Karpas-422 (cell line): Measurements from ENCODE around the gene ETFB. TPM values are rescaled to one million over a fixed set of nuclear protein-coding genes. Genes with fewer than 3 reads are reported as not detected.
A peak's percentile ranks its signal among the peaks of the same experiment; 100 is the strongest.

ENCODE experiments used
- DNase-seq: peaks from one replicate; pipeline ENCODE4 v3.0.0-alpha.2; 2015
- H2AFZ ChIP-seq: fragments of 200-600 bp; sonication (generic); 2 replicates; pipeline ENCODE4 v1.6.1; 2014; ENCODE audit warnings: antibody characterized with exemption, low read length, mixed read lengths
- H3K27ac ChIP-seq: fragments of 200-600 bp; sonication (generic); 2 replicates; pipeline ENCODE4 v1.5.1; 2014; ENCODE audit warnings: mild to moderate bottlenecking, low read length, moderate library complexity
- H3K27me3 ChIP-seq: fragments of 200-600 bp; sonication (generic); 2 replicates; pipeline ENCODE4 v1.6.1; 2014; ENCODE audit warnings: low read length, mixed read lengths
- H3K36me3 ChIP-seq: fragments of 200-600 bp; sonication (generic); 2 replicates; pipeline ENCODE4 v1.6.1; 2014; ENCODE audit warnings: low read length, mixed read lengths; ENCODE audit not compliant: insufficient read depth
- H3K4me1 ChIP-seq: fragments of 200-600 bp; sonication (generic); 2 replicates; pipeline ENCODE4 v1.6.1; 2014; ENCODE audit warnings: mild to moderate bottlenecking, low read length, mixed read lengths
- H3K4me2 ChIP-seq: fragments of 200-600 bp; sonication (generic); 2 replicates; pipeline ENCODE4 v1.6.1; 2014; ENCODE audit warnings: low read length, low read depth, mild to moderate bottlenecking; ENCODE audit not compliant: poor library complexity, severe bottlenecking
- H3K4me3 ChIP-seq: fragments of 200-600 bp; sonication (generic); 2 replicates; pipeline ENCODE4 v1.5.1; 2014; ENCODE audit warnings: mild to moderate bottlenecking, antibody characterized with exemption, low read length, mixed read lengths
- H3K79me2 ChIP-seq: fragments of 200-600 bp; sonication (generic); 2 replicates; pipeline ENCODE4 v1.6.1; 2014; ENCODE audit warnings: mild to moderate bottlenecking, low read length, mixed read lengths
- H3K9ac ChIP-seq: fragments of 200-600 bp; sonication (generic); 2 replicates; pipeline ENCODE4 v1.6.0; 2014; ENCODE audit warnings: low read length
- H3K9me2 ChIP-seq: fragments of 200-600 bp; sonication (generic), shearing (Covaris generic); replicated peaks from 2 replicates; pipeline ENCODE4 v1.6.0; 2014; ENCODE audit warnings: mild to moderate bottlenecking, low read length, moderate library complexity; ENCODE audit not compliant: insufficient read depth
- H3K9me3 ChIP-seq: fragments of 300-700, 200-600 bp; sonication (generic); 2 replicates; pipeline ENCODE4 v1.6.1; 2014; ENCODE audit warnings: low read length, mixed read lengths
- H4K20me1 ChIP-seq: fragments of 200-600 bp; sonication (generic); 2 replicates; pipeline ENCODE4 v1.6.1; 2014; ENCODE audit warnings: mild to moderate bottlenecking, antibody characterized with exemption, low read length, low read depth; ENCODE audit not compliant: insufficient read depth
- total RNA-seq: library from RNA; depleted of rRNA; stranded (reverse); fragments of >200 nt; shearing (Covaris generic); gene quantifications from 2 replicates; pipeline ENCODE4 v1.2.3, GENCODE V29; 2014; ENCODE audit warnings: low replicate concordance

ETFB gene
- total RNA-seq, 1 experiment from 2014 or later: 112 TPM

DNA sequence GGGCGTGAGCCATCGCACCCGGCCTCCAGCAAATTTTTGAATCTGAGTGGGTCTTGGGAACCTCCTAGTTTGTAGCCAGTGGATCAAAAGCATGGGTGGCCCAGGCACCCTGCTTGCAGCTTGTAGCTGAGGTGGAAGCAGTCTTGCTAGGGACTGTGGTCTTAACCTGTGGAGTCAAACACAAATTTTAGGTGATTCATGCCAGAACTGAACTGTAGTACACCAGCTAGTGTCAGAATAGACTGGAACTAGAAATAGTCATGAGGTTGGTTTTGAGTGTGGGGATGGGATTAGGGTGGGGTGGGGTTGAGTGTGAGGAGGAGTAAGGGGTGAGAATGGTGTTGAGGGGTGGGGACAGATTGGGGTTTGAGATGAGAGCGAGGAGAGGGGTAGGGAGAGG lies 15.8 kb upstream of the ETFB start:
- no peak overlapping the region for H2AFZ ChIP-seq
- no peak overlapping the region for H3K27ac ChIP-seq
- H3K4me1 ChIP-seq: no peaks in the 10 kb centered on the region
- no peaks in the 10 kb centered on the region for H3K36me3 ChIP-seq
- no peaks in the 10 kb centered on the region for H3K9me3 ChIP-seq
- H3K9me2 ChIP-seq: no peaks in the 10 kb centered on the region
- no peaks in the 10 kb centered on the region for H3K79me2 ChIP-seq
- no peak for DNase-seq
- no peak overlapping the region for H3K9ac ChIP-seq
- H3K27me3 ChIP-seq: no peaks in the 10 kb centered on the region; the same call in 1 of the 2 replicates
- H3K4me3 ChIP-seq: no peak overlapping the region
- no peaks in the 10 kb centered on the region for H4K20me1 ChIP-seq
- no peak overlapping the region for H3K4me2 ChIP-seq

DNA sequence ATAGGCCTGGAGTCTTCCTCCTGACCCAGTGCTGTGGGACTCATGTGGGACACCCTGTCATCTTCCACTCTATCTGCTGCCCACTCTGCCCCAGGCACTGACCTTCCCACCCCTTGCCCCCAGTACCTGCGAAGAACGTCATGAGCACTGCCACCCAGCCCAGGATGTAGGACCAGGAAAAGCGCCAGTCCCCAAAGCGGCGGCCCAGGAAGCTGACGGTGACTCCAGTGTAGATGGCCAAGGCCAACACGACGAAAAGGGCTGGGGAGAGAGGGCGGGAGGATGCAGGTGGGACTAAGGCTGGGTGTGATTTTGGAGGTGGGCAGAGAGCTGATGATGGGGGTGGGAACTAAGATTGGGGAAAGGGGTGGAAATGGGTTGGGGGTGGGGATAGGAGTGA lies 14.2 kb upstream of the ETFB start:
- no peak overlapping the region for H3K4me3 ChIP-seq
- no peak overlapping the region for H3K4me2 ChIP-seq
- no peak for DNase-seq
- H3K36me3 ChIP-seq: no peaks in the 10 kb centered on the region
- H3K9ac ChIP-seq: no peak overlapping the region
- no peak overlapping the region for H2AFZ ChIP-seq
- H3K4me1 ChIP-seq: no peaks in the 10 kb centered on the region
- no peaks in the 10 kb centered on the region for H4K20me1 ChIP-seq
- no peaks in the 10 kb centered on the region for H3K9me2 ChIP-seq
- H3K27ac ChIP-seq: no peak overlapping the region
- H3K9me3 ChIP-seq: no peaks in the 10 kb centered on the region
- no peaks in the 10 kb centered on the region; the same call in 1 of the 2 replicates for H3K27me3 ChIP-seq
- no peaks in the 10 kb centered on the region for H3K79me2 ChIP-seq

DNA sequence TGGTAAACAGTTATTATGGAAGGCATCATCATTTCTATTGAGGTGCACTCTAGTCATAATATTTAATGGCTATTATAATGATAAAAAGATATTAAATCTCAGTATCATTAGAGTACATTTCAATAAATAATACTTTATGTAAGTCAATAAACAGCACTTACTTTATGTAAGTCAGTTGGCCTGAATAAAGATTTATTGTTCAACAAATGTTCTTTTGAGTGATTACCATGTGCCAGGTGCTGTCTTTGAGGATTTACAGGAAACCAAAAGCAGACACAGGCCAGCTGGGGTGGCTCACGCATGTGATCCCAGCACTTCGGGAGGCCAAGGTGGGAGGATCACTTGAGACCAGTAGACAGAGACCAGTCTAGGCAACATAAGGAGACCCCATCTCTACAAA lies 11.2 kb upstream of the ETFB start:
- Histone ChIP-seq H2AFZ (no peak overlapping the region), H3K4me1 (peaks cover 4% of the 10 kb centered on the region), H3K27ac (no peak overlapping the region), H3K4me2 (no peak overlapping the region), H3K9ac (no peak overlapping the region), H3K9me3 (no peaks in the 10 kb centered on the region), H3K27me3 (no peaks in the 10 kb centered on the region; the same call in 1 of the 2 replicates), H4K20me1 (no peaks in the 10 kb centered on the region), H3K36me3 (no peaks in the 10 kb centered on the region), H3K79me2 (no peaks in the 10 kb centered on the region), H3K4me3 (no peak overlapping the region), H3K9me2 (no peaks in the 10 kb centered on the region)
- DNase-seq: no peak

DNA sequence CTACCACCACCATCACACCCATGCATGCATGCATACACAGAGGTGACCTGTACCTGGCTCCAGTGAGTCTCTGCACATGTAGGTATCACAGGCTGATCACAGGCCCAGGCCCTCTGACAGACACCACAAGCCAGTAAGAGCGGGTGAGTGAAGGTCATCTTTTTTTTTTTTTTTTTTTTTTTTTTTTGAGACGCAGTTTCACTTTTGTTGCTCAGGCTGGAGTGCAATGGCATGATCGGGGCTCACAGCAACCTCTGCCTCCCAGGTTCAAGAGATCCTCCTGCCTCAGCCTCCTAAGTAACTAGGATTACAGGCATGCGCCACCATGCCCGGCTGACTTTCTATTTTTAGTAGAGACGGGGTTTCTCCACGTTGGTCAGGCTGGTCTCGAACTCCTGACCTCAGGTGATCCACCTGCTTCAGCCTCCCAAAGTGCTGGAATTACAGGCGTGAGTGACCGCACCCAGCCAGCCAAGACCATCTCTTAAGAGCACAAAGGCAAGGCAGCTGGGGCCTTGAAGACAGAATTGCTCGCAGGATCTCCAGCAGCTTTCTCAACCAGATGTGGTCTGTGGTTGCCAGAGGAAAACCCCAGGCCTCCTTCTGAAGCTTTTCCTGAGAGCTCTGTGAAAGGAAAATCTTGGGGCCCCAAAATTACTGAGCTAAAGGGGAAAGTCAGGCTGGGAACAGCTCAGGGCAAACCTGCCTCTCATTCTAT lies 9.5 kb upstream of the ETFB start:
- Histone ChIP-seq H3K4me1 (peaks cover 8% of the 10 kb centered on the region), H3K79me2 (no peaks in the 10 kb centered on the region), H3K27me3 (no peaks in the 10 kb centered on the region), H4K20me1 (no peaks in the 10 kb centered on the region), H3K9me2 (no peaks in the 10 kb centered on the region), H3K9me3 (no peaks in the 10 kb centered on the region), H3K4me3 (no peak overlapping the region), H3K27ac (no peak overlapping the region), H3K36me3 (no peaks in the 10 kb centered on the region), H3K9ac (no peak overlapping the region), H3K4me2 (no peak overlapping the region), H2AFZ (no peak overlapping the region)
- no peak for DNase-seq

DNA sequence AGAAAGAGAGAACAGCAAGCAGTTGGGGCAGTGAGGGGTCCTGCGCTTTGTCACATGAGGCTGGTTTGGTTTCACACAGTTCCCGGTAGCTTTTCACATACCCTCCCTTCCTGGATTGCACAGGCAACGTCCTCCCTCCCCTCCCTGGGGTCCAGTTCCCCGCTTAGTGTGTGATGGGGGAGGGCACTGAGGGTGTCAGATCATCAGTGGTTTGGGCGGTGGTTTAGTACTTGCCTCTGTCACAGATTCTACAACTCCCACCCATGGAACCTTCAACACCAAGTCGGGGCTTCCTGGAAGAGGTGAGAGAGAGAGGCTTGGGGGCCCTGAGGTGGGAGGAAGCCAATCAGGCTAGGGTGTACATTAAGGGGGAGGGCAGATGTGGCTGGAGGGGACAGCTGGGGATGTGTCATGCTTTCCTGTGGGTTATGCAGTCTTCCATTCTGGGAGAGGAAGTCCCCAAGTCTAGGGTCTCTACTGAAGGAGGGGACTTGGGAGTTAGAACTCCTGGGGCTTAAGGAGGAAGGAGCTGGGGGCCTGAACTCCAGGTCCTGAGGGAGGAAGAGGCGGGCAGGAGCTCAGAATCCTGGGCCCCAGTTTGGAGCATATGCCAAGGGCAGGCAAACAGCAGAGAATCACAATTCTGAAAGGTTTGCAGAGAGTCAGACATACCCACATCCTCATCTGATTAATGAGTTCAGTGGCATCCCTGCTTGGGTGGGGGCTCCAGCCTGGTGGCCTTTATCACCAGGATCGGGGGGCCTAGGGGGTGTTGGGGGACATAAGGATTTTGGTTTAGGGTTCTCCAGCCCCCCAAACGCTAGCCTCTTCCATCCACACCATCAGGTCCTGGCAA lies 6.7 kb upstream of the ETFB start, which contains the start of gene NKG7:
NKG7 (minus strand) TSS at position 6 of the 856 bp plus-strand sequence. CDS start 119 bp downstream, outside the sequence.
- Histone ChIP-seq H3K27ac (no peak within 1 kb of the TSS), H3K4me2 (no peak within 1 kb of the TSS), H2AFZ (no peak within 1 kb of the TSS), H3K4me3 (no peak within 1 kb of the TSS), H3K36me3 (no peaks in the 10 kb centered on the region), H3K4me1 (peaks cover 18% of the 10 kb centered on the region), H3K27me3 (no peaks in the 10 kb centered on the region), H3K9me2 (no peaks in the 10 kb centered on the region), H3K9me3 (no peaks in the 10 kb centered on the region), H3K79me2 (no peaks in the 10 kb centered on the region), H4K20me1 (no peaks in the 10 kb centered on the region), H3K9ac (peak within 1 kb of the TSS; percentile 11; the same call in 1 of the 2 replicates)
- DNase-seq: no peak

DNA sequence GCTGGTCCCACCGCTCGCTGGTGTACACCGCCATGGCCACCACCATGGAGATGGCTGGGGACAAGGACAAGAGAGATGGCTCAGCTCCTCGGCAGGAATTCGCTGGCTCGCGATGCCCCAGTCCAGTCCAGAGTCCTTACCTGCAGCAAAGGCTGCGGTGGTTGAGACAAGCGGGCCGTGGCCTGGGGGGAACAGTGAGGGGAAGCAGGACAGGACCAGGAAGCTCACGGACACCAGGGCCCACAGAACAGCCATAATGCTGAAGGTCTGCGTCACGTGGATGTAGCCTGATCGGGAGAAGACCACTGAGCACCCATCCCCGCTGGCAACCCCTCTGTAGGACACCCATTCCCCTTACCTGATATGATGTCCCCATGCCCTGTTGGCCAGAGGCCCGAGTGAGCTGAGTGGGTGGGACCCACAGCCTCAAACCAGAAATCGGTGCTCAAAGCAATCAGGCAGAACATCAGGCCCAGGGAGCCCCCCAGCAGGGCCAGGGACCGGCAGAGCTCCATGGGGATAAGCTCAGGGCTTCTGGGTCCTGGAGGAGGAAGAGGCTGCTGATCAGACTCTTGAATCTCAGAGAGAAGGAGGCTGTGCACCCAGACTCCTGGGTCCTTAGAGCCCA lies 5.9 kb upstream of the ETFB start:
- H3K9ac ChIP-seq: peak overlapping the region; percentile 11; the same call in 1 of the 2 replicates
- H3K36me3 ChIP-seq: no peaks in the 10 kb centered on the region
- no peaks in the 10 kb centered on the region for H3K79me2 ChIP-seq
- H2AFZ ChIP-seq: no peak overlapping the region
- no peaks in the 10 kb centered on the region for H3K9me3 ChIP-seq
- H3K9me2 ChIP-seq: no peaks in the 10 kb centered on the region
- no peak overlapping the region for H3K4me2 ChIP-seq
- no peak for DNase-seq
- no peaks in the 10 kb centered on the region for H4K20me1 ChIP-seq
- no peak overlapping the region for H3K27ac ChIP-seq
- H3K4me3 ChIP-seq: no peak overlapping the region
- H3K27me3 ChIP-seq: no peaks in the 10 kb centered on the region
- peaks cover 18% of the 10 kb centered on the region for H3K4me1 ChIP-seq

DNA sequence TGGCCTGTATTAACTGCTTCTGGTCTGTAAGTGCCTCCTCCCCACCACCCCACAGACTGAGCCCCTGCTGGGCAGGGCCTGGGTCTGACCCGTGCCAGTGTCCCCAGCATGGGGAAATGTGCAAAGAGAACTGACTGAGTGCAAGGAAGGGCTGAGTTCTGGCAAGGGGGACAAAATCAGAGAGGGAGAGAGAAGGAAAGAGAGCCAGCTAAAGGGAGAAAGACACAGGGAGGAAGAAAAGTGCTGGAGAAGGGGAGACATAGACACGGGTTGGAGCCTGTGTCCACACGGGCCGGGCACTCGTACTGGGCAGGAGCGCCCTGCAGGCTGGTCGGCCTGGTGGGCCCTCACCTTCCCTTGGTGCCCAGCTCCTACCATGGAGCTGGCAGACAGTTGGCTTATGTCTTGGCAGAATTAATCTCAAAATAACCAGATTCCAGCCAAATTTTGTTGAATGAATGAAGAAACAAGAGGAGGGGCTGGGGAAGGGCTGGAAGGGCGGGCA lies 5.0 kb upstream of the ETFB start:
- no peaks in the 10 kb centered on the region for H3K27me3 ChIP-seq
- H3K4me1 ChIP-seq: peaks cover 18% of the 10 kb centered on the region
- no peaks in the 10 kb centered on the region for H3K9me3 ChIP-seq
- H3K9me2 ChIP-seq: no peaks in the 10 kb centered on the region
- H3K9ac ChIP-seq: no peak overlapping the region
- no peak overlapping the region for H3K4me3 ChIP-seq
- H3K4me2 ChIP-seq: no peak overlapping the region
- H4K20me1 ChIP-seq: no peaks in the 10 kb centered on the region
- H2AFZ ChIP-seq: no peak overlapping the region
- no peak overlapping the region for H3K27ac ChIP-seq
- DNase-seq: no peak
- H3K36me3 ChIP-seq: no peaks in the 10 kb centered on the region
- H3K79me2 ChIP-seq: peaks cover 5% of the 10 kb centered on the region

DNA sequence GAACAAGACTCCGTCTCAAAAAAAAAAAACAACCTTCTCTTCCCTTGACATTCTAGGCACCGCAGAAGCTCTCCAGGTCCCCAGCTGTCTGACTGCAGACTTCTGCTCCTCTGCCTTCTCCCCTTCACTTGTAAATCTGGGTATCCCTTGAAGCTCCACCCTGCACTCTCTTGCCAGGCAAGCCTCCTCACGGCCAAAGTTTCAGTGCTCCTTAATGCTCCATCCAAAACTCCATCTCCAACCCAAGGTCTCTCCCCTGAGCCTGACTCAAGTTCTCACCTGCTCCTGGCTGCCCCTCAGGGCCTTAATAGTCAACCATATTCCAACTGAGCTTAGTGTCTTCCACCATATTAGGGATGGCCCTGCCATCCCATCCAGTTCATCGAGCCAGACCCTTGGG lies 4.0 kb upstream of the ETFB start:
- Histone ChIP-seq H2AFZ (no peak overlapping the region), H3K4me2 (no peak overlapping the region), H3K36me3 (no peaks in the 10 kb centered on the region), H3K79me2 (peaks cover 14% of the 10 kb centered on the region), H3K9me2 (no peaks in the 10 kb centered on the region), H3K9me3 (no peaks in the 10 kb centered on the region), H4K20me1 (no peaks in the 10 kb centered on the region), H3K27me3 (no peaks in the 10 kb centered on the region), H3K4me3 (no peak overlapping the region), H3K27ac (no peak overlapping the region), H3K4me1 (peaks cover 21% of the 10 kb centered on the region), H3K9ac (no peak overlapping the region)
- peak; percentile 52 for DNase-seq
